ENCODE measurements around the gene PCSK5. TPM values are rescaled to one million over a fixed set of nuclear protein-coding genes. Genes with fewer than 3 reads are reported as not detected.

PCSK5 gene
- total and polyA plus RNA-seq, 2 donors (not counting 1 experiment from before 2014, with no cell fraction given) = 0.09 TPM; not detected in 1

GRCh38 chr9:76136986-76137385 lies 246.5 kb downstream of the PCSK5 start:
- no peak overlapping the region for H3K27ac Mint-ChIP-seq

GRCh38 chr9:76137931-76138330 lies 247.5 kb downstream of the PCSK5 start:
- Histone ChIP-seq H3K36me3 (replicated peaks in 1 of 2; ENCODE audit: control extremely low read depth in 1 of 2, control insufficient read depth in 1 of 2, extremely low read depth in 1 of 2, insufficient read depth in 2 of 2, low read length in 1 of 2) (no peaks in the 10 kb centered on the region), H4K20me1 (ENCODE audit: control insufficient read depth, insufficient read depth, low read length, poor library complexity, severe bottlenecking) (no peaks in the 10 kb centered on the region), H3K27ac (ENCODE audit: low read length in 2 of 2) (no peak overlapping the region), H3K4me3 (ENCODE audit: control extremely low read depth in 1 of 5, extremely low read depth in 1 of 5, insufficient read depth in 1 of 5, low read depth in 2 of 5, low read length in 4 of 5) (no peak overlapping the region), H2AFZ (ENCODE audit: insufficient read depth, low read depth, low read length, poor library complexity, severe bottlenecking) (no peak overlapping the region), H3K4me2 (replicated peaks; ENCODE audit: low read depth, low read length, poor library complexity, severe bottlenecking) (no peak overlapping the region), H3K9ac (ENCODE audit: low read length) (no peak overlapping the region), H3K79me2 (ENCODE audit: control insufficient read depth, insufficient read depth, low read length) (no peaks in the 10 kb centered on the region), H3K27me3 (replicated peaks in 1 of 4; ENCODE audit: control extremely low read depth in 1 of 4, control insufficient read depth in 3 of 4, insufficient read depth in 4 of 4, low read length in 3 of 4) (no peaks in the 10 kb centered on the region), H3K4me1 (ENCODE audit: control insufficient read depth in 2 of 2, insufficient read depth in 2 of 2, low read length in 2 of 2) (no peaks in the 10 kb centered on the region), H3K9me3 (ENCODE audit: control extremely low read depth in 1 of 3, control insufficient read depth in 2 of 3, insufficient read depth in 1 of 3, low read length in 2 of 3) (no peaks in the 10 kb centered on the region)
- H3K4me1 Mint-ChIP-seq = no peaks in the 10 kb centered on the region
- 100% methylated on average over 1 of the region's 5 CpGs for WGBS (ENCODE audit: insufficient coverage)
- no peaks in the 10 kb centered on the region for H3K27me3 Mint-ChIP-seq
- no peak for ATAC-seq (ENCODE audit: low read depth)
- H3K4me3 Mint-ChIP-seq = no peak overlapping the region
- intact Hi-C loops (cut with micrococcal nuclease) = no loop called here
- no peak for DNase-seq
- H3K9me3 Mint-ChIP-seq (ENCODE audit: insufficient read depth) = no peaks in the 10 kb centered on the region
- no peak for TF ChIP-seq CTCF (IDR thresholded peaks at IDR 0.05)
- no peak for TF ChIP-seq EZH2 (IDR thresholded peaks at IDR 0.05; ENCODE audit: borderline replicate concordance, insufficient read depth, low read depth, low read length, poor library complexity, severe bottlenecking)
- ChIA-PET POLR2A (no interaction called here), CTCF (no interaction called here)
- no peak overlapping the region for H3K27ac Mint-ChIP-seq

More at GRCh38 chr9:76136986-76137385, 246.5 kb downstream of the PCSK5 start:
- no peaks in the 10 kb centered on the region for H3K36me3 ChIP-seq (replicated peaks in 1 of 2; ENCODE audit: control extremely low read depth in 1 of 2, control insufficient read depth in 1 of 2, extremely low read depth in 1 of 2, insufficient read depth in 2 of 2, low read length in 1 of 2)
- no peak overlapping the region for H3K27ac ChIP-seq (ENCODE audit: low read length in 2 of 2)
- no peaks in the 10 kb centered on the region for H3K79me2 ChIP-seq (ENCODE audit: control insufficient read depth, insufficient read depth, low read length)
- no peaks in the 10 kb centered on the region for H3K27me3 ChIP-seq (replicated peaks in 1 of 4; ENCODE audit: control extremely low read depth in 1 of 4, control insufficient read depth in 3 of 4, insufficient read depth in 4 of 4, low read length in 3 of 4)
- Mint-ChIP-seq H3K4me3 (no peak overlapping the region), H3K27me3 (no peaks in the 10 kb centered on the region), H3K4me1 (no peaks in the 10 kb centered on the region), H3K9me3 (ENCODE audit: insufficient read depth) (no peaks in the 10 kb centered on the region)
- H3K4me2 ChIP-seq (replicated peaks; ENCODE audit: low read depth, low read length, poor library complexity, severe bottlenecking) = no peak overlapping the region
- no peak overlapping the region for H3K4me3 ChIP-seq (ENCODE audit: control extremely low read depth in 1 of 5, extremely low read depth in 1 of 5, insufficient read depth in 1 of 5, low read depth in 2 of 5, low read length in 4 of 5)
- H4K20me1 ChIP-seq (ENCODE audit: control insufficient read depth, insufficient read depth, low read length, poor library complexity, severe bottlenecking) = no peaks in the 10 kb centered on the region
- TF ChIP-seq CTCF (IDR thresholded peaks at IDR 0.05) (no peak), EZH2 (IDR thresholded peaks at IDR 0.05; ENCODE audit: borderline replicate concordance, insufficient read depth, low read depth, low read length, poor library complexity, severe bottlenecking) (no peak)
- ChIA-PET POLR2A (no interaction called here), CTCF (no interaction called here)
- intact Hi-C loops (cut with micrococcal nuclease) = no loop called here
- no peaks in the 10 kb centered on the region for H3K9me3 ChIP-seq (ENCODE audit: control extremely low read depth in 1 of 3, control insufficient read depth in 2 of 3, insufficient read depth in 1 of 3, low read length in 2 of 3)
- H2AFZ ChIP-seq (ENCODE audit: insufficient read depth, low read depth, low read length, poor library complexity, severe bottlenecking) = no peak overlapping the region
- no peak for DNase-seq
- ATAC-seq (ENCODE audit: low read depth) = no peak
- H3K9ac ChIP-seq (ENCODE audit: low read length) = no peak overlapping the region
- no peaks in the 10 kb centered on the region for H3K4me1 ChIP-seq (ENCODE audit: control insufficient read depth in 2 of 2, insufficient read depth in 2 of 2, low read length in 2 of 2)
- 20% methylated on average over 1 of the region's 1 CpG for WGBS (ENCODE audit: insufficient coverage)
